GM18519 (cell line): ENCODE results near the gene PRDM1.

ENCODE experiments used
- ATAC-seq: cut with Tn5 transposase; IDR thresholded peaks from one replicate; pipeline ENCODE4 v1.9.1; 2021; ENCODE audit warnings: mild to moderate bottlenecking, moderate library complexity; ENCODE audit not compliant: unreplicated experiment, low FRiP score

PRDM1 gene

DNA sequence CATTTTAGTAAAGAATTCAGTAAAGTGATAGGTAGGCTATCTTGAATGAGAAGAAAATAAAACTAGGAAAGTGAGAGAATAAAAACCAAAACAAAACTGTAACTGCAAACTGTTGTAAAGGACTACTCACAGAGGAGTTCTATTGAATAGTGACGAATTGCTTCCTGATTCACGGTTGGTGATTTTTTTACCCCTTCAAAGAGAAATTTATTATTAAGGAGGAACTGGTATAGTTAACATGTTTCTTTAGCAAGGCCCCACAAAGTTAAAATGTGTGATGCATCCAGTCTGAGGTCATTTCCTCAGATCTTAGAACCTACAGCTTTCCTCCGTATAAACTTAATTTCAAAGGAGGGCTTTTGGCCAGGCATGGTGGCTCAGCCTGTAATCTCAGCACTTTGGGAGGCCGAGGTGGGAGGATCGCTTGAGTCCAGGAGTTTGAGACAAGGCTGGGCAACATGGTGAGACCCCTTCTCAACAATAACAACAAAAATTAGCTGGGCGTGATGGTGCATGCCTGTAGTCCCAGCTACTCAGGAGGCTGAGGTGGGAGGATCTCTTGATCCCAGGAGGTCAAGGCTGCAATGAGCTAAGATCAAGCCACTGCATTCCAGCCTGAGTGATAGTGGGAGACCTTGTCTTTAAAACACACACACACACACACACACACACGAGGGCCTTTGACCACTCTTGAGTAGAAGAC, 8.3 kb downstream of the PRDM1 start:
- no peak for ATAC-seq

DNA sequence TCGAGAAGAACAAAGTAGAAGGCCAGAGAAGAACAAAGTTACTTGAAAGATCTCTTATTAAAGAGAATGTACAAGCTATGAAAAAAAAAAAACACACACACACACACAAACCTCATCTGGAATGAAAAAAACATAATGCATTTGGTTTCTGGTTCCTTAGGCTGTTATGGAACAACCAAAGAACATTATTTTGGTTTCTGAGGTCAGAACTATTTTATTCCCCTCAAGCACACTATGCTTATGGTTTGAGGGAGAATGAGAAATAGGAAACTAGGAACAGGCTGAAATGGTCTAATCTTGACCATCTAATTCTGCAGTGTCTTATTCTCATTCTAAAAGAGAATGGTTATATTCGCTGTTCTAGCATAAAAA, 8.8 kb downstream of the PRDM1 start:
- no peak for ATAC-seq

DNA sequence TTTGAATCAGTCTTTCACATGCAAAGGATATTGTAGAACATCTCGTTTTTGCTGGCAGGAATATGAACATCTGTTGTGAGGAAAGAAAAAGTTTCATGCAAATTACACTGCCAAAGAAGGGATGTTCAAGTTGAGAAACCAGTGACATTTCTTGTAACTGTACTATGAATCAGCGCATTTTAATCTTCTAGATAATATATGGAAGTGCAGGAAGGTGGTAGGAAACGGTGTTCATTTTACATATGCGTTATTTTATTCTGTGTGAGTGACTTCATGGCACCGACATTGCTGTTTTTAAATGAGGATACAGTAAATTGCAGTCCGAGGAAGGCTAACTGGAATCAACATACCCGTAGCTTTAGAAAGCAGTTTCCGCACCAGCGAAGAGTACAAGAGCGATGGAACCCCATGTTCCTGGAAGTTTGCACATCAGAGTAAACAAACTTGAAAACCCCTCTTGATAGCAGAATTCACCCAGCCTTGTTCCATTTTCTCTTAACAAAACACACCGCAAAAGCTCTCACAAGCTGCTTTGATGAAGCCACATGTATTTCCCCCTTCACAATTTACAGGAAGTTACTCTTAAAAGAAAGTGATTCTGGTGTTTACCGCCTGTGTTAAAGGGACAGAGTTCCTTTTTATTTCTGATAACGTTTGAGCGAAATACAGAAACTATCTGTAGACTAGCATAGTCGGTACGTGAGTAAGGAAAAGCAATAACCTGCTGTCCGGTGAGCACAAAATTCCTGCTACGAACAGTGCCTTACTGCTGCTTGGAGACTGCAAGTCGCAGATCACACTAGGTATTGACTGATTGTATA, 11.5 kb downstream of the PRDM1 start:
- no peak for ATAC-seq

DNA sequence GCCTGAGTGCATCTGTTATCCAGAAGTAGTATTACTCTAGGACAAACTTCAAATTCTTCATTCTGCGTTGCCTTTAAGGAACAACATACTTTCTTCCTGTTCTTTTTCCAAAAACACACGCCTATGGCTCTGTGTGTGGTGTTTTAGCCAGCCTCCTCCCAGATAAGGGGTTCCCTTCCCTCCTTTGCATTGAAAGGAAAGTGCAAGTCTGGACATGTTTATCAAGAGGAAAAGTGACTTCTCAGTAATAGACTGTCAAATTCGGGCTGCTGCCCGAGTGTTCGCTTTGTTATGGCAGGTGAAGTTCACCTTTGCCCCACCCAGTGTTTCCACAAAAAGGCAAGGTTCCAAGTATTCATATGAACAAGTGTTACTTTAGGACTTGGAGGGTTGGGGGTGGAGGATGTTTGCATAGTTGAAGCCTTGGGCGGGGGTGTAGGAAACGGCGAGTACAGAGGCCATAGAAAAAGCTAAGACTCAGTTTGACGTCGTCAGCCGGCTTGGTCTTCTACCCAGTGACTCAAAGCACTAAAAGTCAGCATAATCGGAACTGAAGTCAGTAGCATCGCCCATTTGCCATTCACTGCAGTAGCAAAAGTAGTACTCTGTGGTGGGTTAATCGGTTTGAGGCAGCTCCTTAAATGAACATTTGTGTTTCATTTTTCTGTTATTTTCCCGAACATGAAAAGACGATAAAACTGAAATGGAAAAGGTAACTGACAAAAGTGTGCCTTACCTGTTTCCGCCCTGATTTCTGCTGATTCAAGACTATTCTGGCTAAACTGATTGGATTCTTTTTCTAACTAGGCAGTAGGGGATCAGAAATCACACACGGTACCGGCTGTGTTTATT, 12.5 kb downstream of the PRDM1 start:
- ATAC-seq: no peak

DNA sequence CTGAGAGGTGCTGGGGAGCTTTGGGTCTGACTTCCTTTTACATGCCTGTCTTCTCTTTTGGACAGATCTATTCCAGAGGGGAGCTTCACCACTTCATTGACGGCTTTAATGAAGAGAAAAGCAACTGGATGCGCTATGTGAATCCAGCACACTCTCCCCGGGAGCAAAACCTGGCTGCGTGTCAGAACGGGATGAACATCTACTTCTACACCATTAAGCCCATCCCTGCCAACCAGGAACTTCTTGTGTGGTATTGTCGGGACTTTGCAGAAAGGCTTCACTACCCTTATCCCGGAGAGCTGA, 13.1 kb downstream of the PRDM1 start:
- no peak for ATAC-seq

DNA sequence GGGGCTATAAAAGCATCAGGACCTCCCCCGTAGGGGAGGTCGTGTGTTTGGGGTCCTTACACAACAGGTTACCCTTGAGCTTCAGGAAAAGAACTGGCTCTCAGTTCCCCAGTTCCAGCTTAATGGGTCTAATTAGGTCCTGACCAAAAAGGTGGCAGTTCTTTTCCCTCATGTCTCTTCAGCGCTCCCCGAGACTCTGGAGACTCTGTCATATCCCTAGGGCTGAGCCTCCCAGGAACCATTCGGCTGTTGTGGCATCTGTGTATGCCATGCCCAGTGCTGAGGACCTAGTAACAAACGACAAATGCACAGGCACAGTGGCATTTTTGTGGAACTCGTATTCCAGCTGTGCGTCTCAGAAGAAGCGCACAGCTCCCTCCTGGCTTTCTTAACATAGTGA, 14.6 kb downstream of the PRDM1 start:
- no peak for ATAC-seq

DNA sequence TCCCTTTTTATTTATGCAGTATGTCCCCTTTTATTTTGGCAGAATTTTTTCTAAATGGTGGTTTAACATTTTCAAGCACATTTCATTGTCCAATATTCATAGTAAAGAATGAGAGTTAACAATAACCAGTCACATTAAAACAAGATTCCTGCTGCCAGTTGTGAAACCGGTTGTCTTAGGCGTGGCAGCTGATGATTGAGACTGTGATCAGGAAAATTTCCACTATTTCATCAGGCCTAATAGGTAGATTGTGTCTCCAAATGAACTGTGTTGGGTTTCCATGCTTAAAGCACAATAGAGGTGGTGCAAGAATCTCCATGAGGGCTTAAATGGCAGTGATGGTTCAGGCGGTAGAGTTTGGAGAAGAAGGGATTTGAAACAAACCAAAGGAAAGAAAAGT, 15.3 kb downstream of the PRDM1 start:
- ATAC-seq: no peak

DNA sequence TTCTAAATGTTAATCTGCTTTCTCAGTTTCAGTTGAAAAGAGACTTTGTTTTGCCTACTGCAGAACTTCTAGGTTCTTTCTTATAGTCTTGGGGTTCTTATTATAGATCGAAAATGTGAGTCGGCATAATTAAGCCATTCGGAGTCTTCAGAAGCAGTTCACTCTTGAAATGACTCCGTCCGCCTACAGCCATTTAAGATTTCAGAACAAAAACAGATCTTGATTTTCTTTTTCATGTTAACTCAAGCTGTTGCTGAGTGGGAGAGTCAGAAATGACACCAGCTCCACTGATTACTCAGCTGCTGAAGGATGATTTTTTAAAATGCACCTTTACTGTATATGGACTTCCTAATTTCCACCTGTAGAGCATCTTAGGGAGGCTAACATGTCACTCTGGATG, 15.9 kb downstream of the PRDM1 start:
- ATAC-seq: peak; percentile 77

DNA sequence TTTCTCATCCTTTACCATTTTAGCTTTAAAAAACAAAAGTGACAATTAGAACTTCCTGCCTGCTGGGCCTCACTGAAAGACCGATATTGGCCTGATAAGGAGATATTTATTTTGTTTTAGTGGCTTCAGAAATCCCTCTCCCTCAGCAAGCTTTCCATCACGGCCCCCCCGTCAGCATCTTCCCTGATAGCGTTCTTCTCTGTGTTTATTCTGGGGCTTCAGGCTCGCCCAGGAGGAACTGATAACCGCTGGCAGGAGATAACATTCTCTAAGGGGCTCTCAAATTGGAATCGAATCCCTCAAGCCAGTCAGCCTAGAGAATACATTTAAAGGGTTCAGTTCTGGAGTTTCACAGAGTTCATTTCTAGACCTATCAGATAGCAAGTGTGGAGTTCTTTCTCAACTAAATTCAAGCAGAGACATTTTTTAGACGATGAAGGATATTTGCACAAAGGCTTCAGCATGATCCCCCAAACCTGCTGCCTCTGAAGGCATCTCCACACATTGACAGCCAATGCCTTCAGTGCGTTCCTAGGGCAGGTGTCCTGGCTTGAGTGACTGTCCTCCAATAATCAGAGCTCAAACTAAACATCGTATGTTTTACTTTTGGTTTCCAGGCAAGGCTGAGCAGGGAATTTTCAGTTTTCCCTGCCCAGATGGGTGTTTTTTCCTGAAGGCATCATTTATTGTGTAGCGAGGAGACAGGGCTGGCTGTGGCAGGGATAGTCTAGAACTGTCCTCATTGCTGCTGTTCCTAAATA, 17.0 kb downstream of the PRDM1 start:
- ATAC-seq: no peak

DNA sequence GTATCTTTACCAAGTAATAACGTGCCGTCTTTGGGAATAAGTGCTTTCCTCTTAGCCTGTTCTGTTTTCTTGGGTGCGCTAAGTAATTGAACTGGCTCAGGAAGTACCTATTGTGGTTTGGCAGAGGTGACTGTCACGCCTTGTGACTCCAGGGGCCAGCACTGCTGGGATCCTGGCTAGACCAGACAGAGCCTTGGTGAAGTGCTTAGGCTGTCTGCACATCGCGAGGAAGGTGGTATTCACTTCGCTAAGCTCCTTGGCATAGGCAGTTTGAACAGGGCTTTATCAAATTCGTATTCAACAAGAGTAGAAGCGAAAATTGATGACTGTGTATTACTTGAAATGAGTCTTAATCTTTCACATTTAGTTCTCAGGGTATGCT, 17.6 kb downstream of the PRDM1 start:
- no peak for ATAC-seq

DNA sequence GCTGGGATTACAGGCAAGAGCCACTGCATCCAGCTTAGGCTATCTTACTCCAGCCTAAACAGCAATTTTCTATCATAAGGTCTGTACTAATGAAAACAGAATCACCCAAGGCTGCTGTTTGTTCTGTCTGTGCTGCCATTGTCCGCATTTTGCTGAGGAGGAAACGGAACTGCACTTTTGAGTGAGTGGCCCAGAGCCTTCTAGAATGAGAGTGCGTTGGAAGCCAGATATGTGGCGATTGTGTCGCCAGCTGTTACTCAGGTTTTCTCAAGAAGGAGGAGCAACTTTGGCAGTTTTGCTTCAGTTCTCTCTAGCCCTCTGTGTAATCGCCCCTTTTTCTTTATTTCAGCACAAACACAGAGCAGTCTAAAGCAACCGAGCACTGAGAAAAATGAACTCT, 18.3 kb downstream of the PRDM1 start:
- ATAC-seq: no peak

DNA sequence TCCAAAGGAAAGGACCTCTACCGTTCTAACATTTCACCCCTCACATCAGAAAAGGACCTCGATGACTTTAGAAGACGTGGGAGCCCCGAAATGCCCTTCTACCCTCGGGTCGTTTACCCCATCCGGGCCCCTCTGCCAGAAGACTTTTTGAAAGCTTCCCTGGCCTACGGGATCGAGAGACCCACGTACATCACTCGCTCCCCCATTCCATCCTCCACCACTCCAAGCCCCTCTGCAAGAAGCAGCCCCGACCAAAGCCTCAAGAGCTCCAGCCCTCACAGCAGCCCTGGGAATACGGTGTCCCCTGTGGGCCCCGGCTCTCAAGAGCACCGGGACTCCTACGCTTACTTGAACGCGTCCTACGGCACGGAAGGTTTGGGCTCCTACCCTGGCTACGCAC, 18.8 kb downstream of the PRDM1 start:
- ATAC-seq: no peak

DNA sequence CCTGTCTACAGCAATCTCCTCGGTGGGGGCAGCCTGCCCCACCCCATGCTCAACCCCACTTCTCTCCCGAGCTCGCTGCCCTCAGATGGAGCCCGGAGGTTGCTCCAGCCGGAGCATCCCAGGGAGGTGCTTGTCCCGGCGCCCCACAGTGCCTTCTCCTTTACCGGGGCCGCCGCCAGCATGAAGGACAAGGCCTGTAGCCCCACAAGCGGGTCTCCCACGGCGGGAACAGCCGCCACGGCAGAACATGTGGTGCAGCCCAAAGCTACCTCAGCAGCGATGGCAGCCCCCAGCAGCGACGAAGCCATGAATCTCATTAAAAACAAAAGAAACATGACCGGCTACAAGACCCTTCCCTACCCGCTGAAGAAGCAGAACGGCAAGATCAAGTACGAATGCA, 19.4 kb downstream of the PRDM1 start:
- ATAC-seq: no peak

DNA sequence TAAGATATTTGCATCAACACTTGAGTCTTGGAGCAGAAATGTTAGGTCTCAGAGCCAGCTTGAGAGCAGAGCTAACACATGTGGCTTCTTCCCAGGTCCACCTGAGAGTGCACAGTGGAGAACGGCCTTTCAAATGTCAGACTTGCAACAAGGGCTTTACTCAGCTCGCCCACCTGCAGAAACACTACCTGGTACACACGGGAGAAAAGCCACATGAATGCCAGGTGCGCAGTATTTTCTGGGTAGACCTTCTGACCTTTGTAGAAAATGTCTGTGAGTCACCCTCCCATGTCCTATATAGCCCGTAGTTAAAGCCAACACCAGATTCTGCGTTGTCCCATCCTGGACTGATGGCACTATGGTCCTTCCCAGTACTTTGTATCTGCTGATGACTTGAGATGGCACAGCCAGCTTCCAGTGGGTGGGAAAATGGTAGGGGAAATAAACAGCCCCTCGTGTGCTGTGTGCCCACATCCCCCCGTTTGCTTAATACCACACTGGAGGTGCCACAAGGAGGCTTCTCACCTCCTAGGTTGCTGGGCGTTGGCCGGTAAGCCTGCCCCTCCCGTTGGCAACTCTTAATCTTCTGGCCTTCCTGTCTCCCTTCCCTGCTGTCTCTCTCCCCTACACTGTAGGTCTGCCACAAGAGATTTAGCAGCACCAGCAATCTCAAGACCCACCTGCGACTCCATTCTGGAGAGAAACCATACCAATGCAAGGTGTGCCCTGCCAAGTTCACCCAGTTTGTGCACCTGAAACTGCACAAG, 20.3 kb downstream of the PRDM1 start:
- ATAC-seq: no peak

DNA sequence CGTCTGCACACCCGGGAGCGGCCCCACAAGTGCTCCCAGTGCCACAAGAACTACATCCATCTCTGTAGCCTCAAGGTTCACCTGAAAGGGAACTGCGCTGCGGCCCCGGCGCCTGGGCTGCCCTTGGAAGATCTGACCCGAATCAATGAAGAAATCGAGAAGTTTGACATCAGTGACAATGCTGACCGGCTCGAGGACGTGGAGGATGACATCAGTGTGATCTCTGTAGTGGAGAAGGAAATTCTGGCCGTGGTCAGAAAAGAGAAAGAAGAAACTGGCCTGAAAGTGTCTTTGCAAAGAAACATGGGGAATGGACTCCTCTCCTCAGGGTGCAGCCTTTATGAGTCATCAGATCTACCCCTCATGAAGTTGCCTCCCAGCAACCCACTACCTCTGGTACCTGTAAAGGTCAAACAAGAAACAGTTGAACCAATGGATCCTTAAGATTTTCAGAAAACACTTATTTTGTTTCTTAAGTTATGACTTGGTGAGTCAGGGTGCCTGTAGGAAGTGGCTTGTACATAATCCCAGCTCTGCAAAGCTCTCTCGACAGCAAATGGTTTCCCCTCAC, 21.0 kb downstream of the PRDM1 start:
- ATAC-seq: no peak

DNA sequence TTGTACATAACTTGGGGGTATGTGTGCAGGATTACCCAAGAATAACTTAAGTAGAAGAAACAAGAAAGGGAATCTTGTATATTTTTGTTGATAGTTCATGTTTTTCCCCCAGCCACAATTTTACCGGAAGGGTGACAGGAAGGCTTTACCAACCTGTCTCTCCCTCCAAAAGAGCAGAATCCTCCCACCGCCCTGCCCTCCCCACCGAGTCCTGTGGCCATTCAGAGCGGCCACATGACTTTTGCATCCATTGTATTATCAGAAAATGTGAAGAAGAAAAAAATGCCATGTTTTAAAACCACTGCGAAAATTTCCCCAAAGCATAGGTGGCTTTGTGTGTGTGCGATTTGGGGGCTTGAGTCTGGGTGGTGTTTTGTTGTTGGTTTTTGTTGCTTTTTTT, 22.0 kb downstream of the PRDM1 start:
- no peak for ATAC-seq

DNA sequence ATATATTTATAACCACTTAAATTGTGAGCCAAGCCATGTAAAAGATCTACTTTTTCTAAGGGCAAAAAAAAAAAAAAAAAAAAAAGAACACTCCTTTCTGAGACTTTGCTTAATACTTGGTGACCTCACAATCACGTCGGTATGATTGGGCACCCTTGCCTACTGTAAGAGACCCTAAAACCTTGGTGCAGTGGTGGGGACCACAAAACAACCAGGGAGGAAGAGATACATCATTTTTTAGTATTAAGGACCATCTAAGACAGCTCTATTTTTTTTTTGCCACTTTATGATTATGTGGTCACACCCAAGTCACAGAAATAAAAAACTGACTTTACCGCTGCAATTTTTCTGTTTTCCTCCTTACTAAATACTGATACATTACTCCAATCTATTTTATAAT, 22.9 kb downstream of the PRDM1 start:
- ATAC-seq: no peak

DNA sequence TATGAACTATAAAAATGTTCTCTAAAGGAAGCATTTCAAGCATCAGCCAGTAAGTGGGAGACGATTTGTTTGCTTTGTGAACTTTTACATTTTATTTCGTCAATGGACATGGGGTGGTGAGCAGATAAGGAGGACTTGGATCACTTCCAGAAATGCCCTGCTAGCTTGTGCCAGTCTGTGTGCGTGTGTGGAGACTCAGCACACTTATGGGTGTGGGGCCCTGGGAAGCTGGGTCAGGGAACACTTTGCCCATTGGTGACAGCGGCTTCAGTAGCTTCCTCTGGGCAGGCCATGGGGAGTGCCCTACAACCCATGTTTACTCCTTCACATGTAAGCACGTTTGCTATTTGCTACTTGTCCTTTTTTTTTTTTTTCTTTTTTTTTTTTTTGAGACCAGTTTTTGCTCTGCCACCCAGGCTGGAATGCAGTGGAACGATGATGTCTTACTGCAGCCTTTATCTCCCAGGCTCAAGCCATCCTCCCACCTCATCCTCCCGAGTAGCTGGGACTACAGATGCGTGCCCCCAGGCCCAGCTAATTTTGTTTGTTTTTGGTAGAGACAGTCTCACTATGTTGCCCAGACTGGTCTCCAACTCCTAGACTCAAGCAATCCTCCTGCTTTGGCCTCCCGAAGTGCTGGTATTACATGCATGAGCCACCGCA, 24.2 kb downstream of the PRDM1 start:
- no peak for ATAC-seq

DNA sequence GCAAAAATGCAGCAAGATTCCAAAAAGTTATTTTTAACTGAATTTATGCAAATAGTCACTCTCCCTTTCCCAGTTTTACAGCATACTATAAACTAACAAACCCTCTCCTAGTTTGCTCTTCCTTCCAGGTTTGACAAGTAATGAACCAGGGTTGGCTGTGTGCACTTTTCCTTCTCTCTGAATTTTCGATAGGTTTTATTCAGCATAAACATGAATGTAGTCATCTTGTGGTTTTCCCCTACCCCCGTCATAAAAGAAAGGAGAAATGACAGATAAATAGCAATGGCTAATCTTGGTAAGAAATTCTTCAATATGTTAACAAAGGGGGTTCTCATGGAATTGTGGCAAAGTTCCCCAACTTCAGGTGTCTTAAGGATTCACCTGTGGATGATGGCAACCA, 26.3 kb downstream of the PRDM1 start:
- no peak for ATAC-seq
